Measurements from ENCODE around the gene FITM2.

FITM2 gene

GRCh38 chr20:44280387-44280786, 30.6 kb downstream of the FITM2 start:
- DNase-seq (ENCODE audit: low spot score): no peak

GRCh38 chr20:44279228-44279627, 31.8 kb downstream of the FITM2 start:
- no peak for DNase-seq (ENCODE audit: low spot score)

- DNase-seq (ENCODE audit: low spot score): no peak
These were observed 36.5 kb downstream of the FITM2 start for GRCh38 chr20:44274303-44275017.

- no peak for DNase-seq (ENCODE audit: low spot score)
These were observed 37.5 kb downstream of the FITM2 start for GRCh38 chr20:44273231-44274215.

- DNase-seq (ENCODE audit: low spot score): no peak
These were observed 38.9 kb downstream of the FITM2 start for GRCh38 chr20:44271915-44272663.

- DNase-seq (ENCODE audit: low spot score): no peak
These were observed 42.2 kb downstream of the FITM2 start for GRCh38 chr20:44268802-44269201.

GRCh38 chr20:44264287-44264686, 46.7 kb downstream of the FITM2 start:
- DNase-seq (ENCODE audit: low spot score): no peak

GRCh38 chr20:44258226-44258890, 52.6 kb downstream of the FITM2 start:
- DNase-seq (ENCODE audit: low spot score): no peak

- no peak for DNase-seq (ENCODE audit: low spot score)
These were observed 54.0 kb downstream of the FITM2 start for GRCh38 chr20:44256961-44257360.

GRCh38 chr20:44255942-44256341, 55.1 kb downstream of the FITM2 start:
- DNase-seq (ENCODE audit: low spot score): no peak

- no peak for DNase-seq (ENCODE audit: low spot score)
These were observed 56.9 kb downstream of the FITM2 start for GRCh38 chr20:44254073-44254472.

GRCh38 chr20:44253528-44253927, 57.5 kb downstream of the FITM2 start:
- no peak for DNase-seq (ENCODE audit: low spot score)
